ENCODE results near the gene DYSF. TPM values are rescaled to one million over a fixed set of nuclear protein-coding genes. Genes with fewer than 3 reads are reported as not detected.

The DYSF gene
- total RNA-seq, 3 donors from 2014 or later: 2.0 to 19.4 (median 6.8) TPM

DNA sequence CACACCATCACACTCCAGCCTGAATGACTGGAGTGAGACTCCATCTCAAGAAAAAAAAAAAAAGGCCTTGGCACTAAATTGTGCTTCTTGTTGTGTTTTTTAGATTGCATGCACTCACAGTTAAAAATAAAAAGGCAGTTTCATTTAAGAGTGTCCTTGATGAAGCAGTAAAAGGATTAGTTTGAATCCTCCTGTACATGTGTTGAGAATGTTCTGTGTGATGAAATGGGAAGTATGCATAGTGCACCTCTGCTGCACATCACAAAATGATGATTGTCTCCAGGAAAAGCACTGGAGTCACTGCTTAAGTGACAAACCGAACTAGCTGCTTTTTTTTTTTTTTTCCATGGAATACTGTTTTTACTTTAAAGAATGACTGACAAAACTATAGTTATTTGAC lies 23.1 kb downstream of the DYSF start:
- intact Hi-C loops (cut with DNase I, micrococcal nuclease): no loop called here
- Histone ChIP-seq H3K4me3 (no peak overlapping the region), H3K4me1 (ENCODE audit: low read depth) (no peaks in the 10 kb centered on the region), H3K36me3 (ENCODE audit: low read depth) (no peaks in the 10 kb centered on the region), H3K9me3 (no peaks in the 10 kb centered on the region)
- TF ChIP-seq, protein P1, sequence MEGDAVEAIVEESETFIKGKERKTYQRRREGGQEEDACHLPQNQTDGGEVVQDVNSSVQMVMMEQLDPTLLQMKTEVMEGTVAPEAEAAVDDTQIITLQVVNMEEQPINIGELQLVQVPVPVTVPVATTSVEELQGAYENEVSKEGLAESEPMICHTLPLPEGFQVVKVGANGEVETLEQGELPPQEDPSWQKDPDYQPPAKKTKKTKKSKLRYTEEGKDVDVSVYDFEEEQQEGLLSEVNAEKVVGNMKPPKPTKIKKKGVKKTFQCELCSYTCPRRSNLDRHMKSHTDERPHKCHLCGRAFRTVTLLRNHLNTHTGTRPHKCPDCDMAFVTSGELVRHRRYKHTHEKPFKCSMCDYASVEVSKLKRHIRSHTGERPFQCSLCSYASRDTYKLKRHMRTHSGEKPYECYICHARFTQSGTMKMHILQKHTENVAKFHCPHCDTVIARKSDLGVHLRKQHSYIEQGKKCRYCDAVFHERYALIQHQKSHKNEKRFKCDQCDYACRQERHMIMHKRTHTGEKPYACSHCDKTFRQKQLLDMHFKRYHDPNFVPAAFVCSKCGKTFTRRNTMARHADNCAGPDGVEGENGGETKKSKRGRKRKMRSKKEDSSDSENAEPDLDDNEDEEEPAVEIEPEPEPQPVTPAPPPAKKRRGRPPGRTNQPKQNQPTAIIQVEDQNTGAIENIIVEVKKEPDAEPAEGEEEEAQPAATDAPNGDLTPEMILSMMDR (IDR thresholded peaks at IDR 0.05): no peak
- no peak for DNase-seq
- ATAC-seq: no peak

GRCh38 chr2:71477231-71477691 lies 23.9 kb downstream of the DYSF start:
- TF ChIP-seq, protein P1 (IDR thresholded peaks at IDR 0.05): no peak
- DNase-seq (no peak), ATAC-seq (no peak)
- Histone ChIP-seq H3K9me3 (no peaks in the 10 kb centered on the region), H3K36me3 (ENCODE audit: low read depth) (no peaks in the 10 kb centered on the region), H3K4me1 (ENCODE audit: low read depth) (no peaks in the 10 kb centered on the region), H3K4me3 (no peak overlapping the region)
- intact Hi-C loops (cut with DNase I, micrococcal nuclease): no loop called here

DNA sequence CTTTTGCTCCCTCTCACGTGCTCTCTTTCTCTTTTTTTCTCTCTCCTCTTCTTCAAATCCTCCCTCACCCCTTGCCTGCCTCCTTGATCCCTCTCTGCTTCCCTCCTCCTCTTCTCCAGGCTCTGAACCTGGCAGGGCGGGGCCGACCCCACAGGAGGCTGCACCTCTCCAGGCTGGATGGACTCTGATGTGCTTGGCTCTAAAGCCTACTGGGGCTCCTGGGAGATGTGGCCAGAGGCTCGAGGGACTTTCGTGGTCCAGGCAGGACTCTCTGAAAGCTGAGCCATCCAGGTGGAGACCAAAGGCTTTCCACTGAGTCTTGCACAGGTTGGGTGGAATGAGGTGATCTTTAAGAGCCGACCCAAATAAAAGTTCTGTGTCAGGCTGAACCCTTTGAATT lies 25.4 kb downstream of the DYSF start:
- Histone ChIP-seq H3K36me3 (ENCODE audit: low read depth) (no peaks in the 10 kb centered on the region), H3K9me3 (no peaks in the 10 kb centered on the region), H3K4me3 (no peak overlapping the region), H3K4me1 (ENCODE audit: low read depth) (no peaks in the 10 kb centered on the region)
- DNase-seq (no peak), ATAC-seq (no peak)
- TF ChIP-seq, protein P1 (IDR thresholded peaks at IDR 0.05): no peak
- intact Hi-C loops (cut with DNase I, micrococcal nuclease): no loop called here

DNA sequence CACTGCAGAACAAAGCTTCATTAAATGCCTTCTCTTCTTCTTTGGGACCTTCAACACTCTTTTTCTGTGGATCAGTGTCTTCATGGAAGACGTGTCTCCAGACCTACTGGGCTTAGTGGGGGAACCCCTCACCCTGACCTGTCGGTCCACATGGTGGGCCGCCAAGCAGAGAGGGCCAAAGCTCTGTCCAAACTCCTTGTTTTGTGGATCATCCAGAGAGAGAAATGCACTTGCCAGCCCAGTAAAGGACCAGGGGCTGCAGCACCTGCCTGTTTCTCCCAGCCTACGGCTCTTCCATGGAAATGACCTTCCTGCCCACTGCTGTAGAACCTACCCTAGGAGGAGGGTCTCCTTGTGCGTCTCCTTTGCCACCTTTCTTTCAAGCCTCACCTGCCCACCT lies 25.9 kb downstream of the DYSF start:
- intact Hi-C loops (cut with DNase I, micrococcal nuclease): no loop called here
- Histone ChIP-seq H3K4me1 (ENCODE audit: low read depth) (no peaks in the 10 kb centered on the region), H3K36me3 (ENCODE audit: low read depth) (no peaks in the 10 kb centered on the region), H3K4me3 (no peak overlapping the region), H3K9me3 (no peaks in the 10 kb centered on the region)
- no peak for ATAC-seq
- TF ChIP-seq, protein P1 (IDR thresholded peaks at IDR 0.05): no peak
- no peak for DNase-seq

- no peaks in the 10 kb centered on the region for H3K9me3 ChIP-seq
- no peak for DNase-seq
- ATAC-seq: no peak
- TF ChIP-seq, protein P1 (IDR thresholded peaks at IDR 0.05): no peak
- H3K36me3 ChIP-seq (ENCODE audit: low read depth): no peaks in the 10 kb centered on the region
- H3K4me1 ChIP-seq (ENCODE audit: low read depth): no peaks in the 10 kb centered on the region
- intact Hi-C loops (cut with DNase I, micrococcal nuclease): no loop called here
- no peak overlapping the region for H3K4me3 ChIP-seq
Measured at GRCh38 chr2:71481111-71481510, 27.8 kb downstream of the DYSF start.

GRCh38 chr2:71482055-71482454 lies 28.7 kb downstream of the DYSF start:
- no peak for ATAC-seq
- DNase-seq: no peak
- TF ChIP-seq, protein P1 (IDR thresholded peaks at IDR 0.05): no peak
- Histone ChIP-seq H3K9me3 (no peaks in the 10 kb centered on the region), H3K36me3 (ENCODE audit: low read depth) (no peaks in the 10 kb centered on the region), H3K4me3 (no peak overlapping the region), H3K4me1 (ENCODE audit: low read depth) (no peaks in the 10 kb centered on the region)
- intact Hi-C loops (cut with DNase I, micrococcal nuclease): no loop called here

Data from mucosa of descending colon (tissue), 3 donors.